ENCODE measurements around the gene TEX14. TPM values are rescaled to one million over a fixed set of nuclear protein-coding genes. Genes with fewer than 3 reads are reported as not detected.
A peak's percentile ranks its signal among the peaks of the same experiment; 100 is the strongest.

TEX14 gene
- total RNA-seq, 1 donor from 2014 or later: not detected

GRCh38 chr17:58513267-58513964 is 178.4 kb downstream of the TEX14 start:
- H3K27me3 ChIP-seq: no peaks in the 10 kb centered on the region
- H3K4me3 ChIP-seq: peak overlapping the region; percentile 67 to 90
- peaks cover 3 to 40% of the 10 kb centered on the region in 2 donors for H3K36me3 ChIP-seq
- H3K27ac ChIP-seq: peak overlapping the region; percentile 84
- no peaks in the 10 kb centered on the region for H3K9me3 ChIP-seq
- peaks cover 48% of the 10 kb centered on the region for H3K4me1 ChIP-seq
- no peak for TF ChIP-seq POLR2A (IDR thresholded peaks at IDR 0.05)
- no peak for TF ChIP-seq POLR2AphosphoS5 (IDR thresholded peaks at IDR 0.05; ENCODE audit: insufficient read depth in 1 of 2, low read depth in 1 of 2)
- TF ChIP-seq CTCF (IDR thresholded peaks at IDR 0.05): no peak
- intact Hi-C loops (cut with DNase I): no loop called here
- DNase-seq (ENCODE audit: extremely low spot score in 2 of 2): no peak

GRCh38 chr17:58510075-58510474 is 181.8 kb downstream of the TEX14 start:
- H3K4me3 ChIP-seq: no peak overlapping the region
- H3K36me3 ChIP-seq: peaks cover 3 to 71% of the 10 kb centered on the region in 2 donors
- no peaks in the 10 kb centered on the region for H3K9me3 ChIP-seq
- H3K27me3 ChIP-seq: no peaks in the 10 kb centered on the region
- no peak for DNase-seq (ENCODE audit: extremely low spot score in 2 of 2)
- TF ChIP-seq CTCF (IDR thresholded peaks at IDR 0.05) (no peak), POLR2AphosphoS5 (IDR thresholded peaks at IDR 0.05; ENCODE audit: insufficient read depth in 1 of 2, low read depth in 1 of 2) (no peak), POLR2A (IDR thresholded peaks at IDR 0.05) (no peak)
- H3K27ac ChIP-seq: no peak overlapping the region
- H3K4me1 ChIP-seq: peaks cover 23% of the 10 kb centered on the region
- intact Hi-C loops (cut with DNase I): no loop called here

- no peak for DNase-seq (ENCODE audit: extremely low spot score in 2 of 2)
- intact Hi-C loops (cut with DNase I): no loop called here
- Histone ChIP-seq H3K27me3 (no peaks in the 10 kb centered on the region), H3K4me3 (no peak overlapping the region), H3K27ac (no peak overlapping the region), H3K4me1 (peaks cover 12% of the 10 kb centered on the region), H3K36me3 (peaks cover 3 to 86% of the 10 kb centered on the region in 2 donors), H3K9me3 (no peaks in the 10 kb centered on the region)
- no peak for TF ChIP-seq POLR2AphosphoS5 (IDR thresholded peaks at IDR 0.05; ENCODE audit: insufficient read depth in 1 of 2, low read depth in 1 of 2)
- TF ChIP-seq CTCF (IDR thresholded peaks at IDR 0.05): no peak
- no peak for TF ChIP-seq POLR2A (IDR thresholded peaks at IDR 0.05)
Measured at GRCh38 chr17:58508341-58509067, 183.3 kb downstream of the TEX14 start.

- peaks cover 3 to 94% of the 10 kb centered on the region in 2 donors for H3K36me3 ChIP-seq
- TF ChIP-seq POLR2A (IDR thresholded peaks at IDR 0.05): no peak
- no peak for TF ChIP-seq POLR2AphosphoS5 (IDR thresholded peaks at IDR 0.05; ENCODE audit: insufficient read depth in 1 of 2, low read depth in 1 of 2)
- no peak for TF ChIP-seq CTCF (IDR thresholded peaks at IDR 0.05)
- no peaks in the 10 kb centered on the region for H3K27me3 ChIP-seq
- DNase-seq (ENCODE audit: extremely low spot score in 2 of 2): no peak
- H3K27ac ChIP-seq: no peak overlapping the region
- intact Hi-C loops (cut with DNase I): no loop called here
- no peak overlapping the region for H3K4me3 ChIP-seq
- no peaks in the 10 kb centered on the region for H3K4me1 ChIP-seq
- no peaks in the 10 kb centered on the region for H3K9me3 ChIP-seq
Measured at GRCh38 chr17:58507123-58507634, 184.7 kb downstream of the TEX14 start.

Small RNA genes within 50 kb of the gene (small RNA-seq; reads per million reads assigned to genes)
- gene AC011195.1 (not detected), gene RF00012 (not detected), gene RNU1-108P (not detected), gene RNU1-52P (not detected), gene RNU1-85P (not detected)

Other genes with a start within 250 kb of the TEX14 start
- gene HSF5, start 203.6 kb downstream of the TEX14 start, total RNA-seq: 0.25 TPM
- gene MTMR4, start 177.4 kb downstream of the TEX14 start, total RNA-seq: 15.7 TPM
- gene RAD51C, start 557 bp upstream of the TEX14 start, total RNA-seq: 8.3 TPM
- gene PPM1E, start 63.8 kb upstream of the TEX14 start, total RNA-seq: 0.25 TPM